Caco-2 (cell line): ENCODE measurements around the gene ZBTB47. TPM values are rescaled to one million over a fixed set of nuclear protein-coding genes. Genes with fewer than 3 reads are reported as not detected.

Experiments
- BruUV-seq: library from RNA; stranded (reverse); fragments of 400-500 nt; replicated peaks from 2 replicates; lab custom pipeline; 2021; lab: Mats Ljungman, UMichigan
- CTCF ChIA-PET: fragments of 300-600 bp; sonication (Branson Sonifier 250); formaldehyde crosslinking; loops from one replicate; lab custom pipeline; 2022; ENCODE audit warnings: antibody characterized with exemption; lab: Charles Lee
- POLR2A ChIA-PET: fragments of 300-600 bp; sonication (Branson Sonifier 250); formaldehyde crosslinking; loops from one replicate; lab custom pipeline; 2022; ENCODE audit warnings: antibody characterized with exemption; lab: Charles Lee
- DNase-seq, 2 experiments: peaks; one replicate each; pipeline versions ENCODE4 v3.0.0 to v3.0.0-alpha.2; 2020 to 2022
- H3K27me3 ChIP-seq: replicated peaks from 2 replicates; pipeline ENCODE4 v1.6.0; 2011; ENCODE audit warnings: low read length; ENCODE audit not compliant: control insufficient read depth, insufficient read depth
- H3K36me3 ChIP-seq: 2 replicates; pipeline ENCODE4 v1.5.1; 2011; ENCODE audit warnings: low read length; ENCODE audit not compliant: control insufficient read depth, insufficient read depth
- H3K4me1 ChIP-seq: fragments of 250-450 bp; sonication (Bioruptor Pico); 2 replicates; pipeline ENCODE4 v1.5.1; 2020; ENCODE audit warnings: mild to moderate bottlenecking
- H3K4me3 ChIP-seq: 2 replicates; pipeline ENCODE4 v1.5.1; 2011; ENCODE audit warnings: low read depth, mild to moderate bottlenecking, control low read depth, low read length
- H3K9me3 ChIP-seq: fragments of 250-450 bp; sonication (Bioruptor Pico); 2 replicates; pipeline ENCODE4 v1.5.1; 2020; ENCODE audit warnings: mild to moderate bottlenecking, moderate library complexity
- H3K27ac Mint-ChIP-seq: one replicate; pipeline ENCODE4 v1.8.0; 2022; ENCODE audit warnings: mixed read lengths; ENCODE audit not compliant: unreplicated experiment
- H3K27me3 Mint-ChIP-seq: one replicate; pipeline ENCODE4 v1.8.0; 2022; ENCODE audit warnings: mixed read lengths; ENCODE audit not compliant: insufficient read depth, unreplicated experiment
- H3K36me3 Mint-ChIP-seq: one replicate; pipeline ENCODE4 v1.8.0; 2022; ENCODE audit warnings: mild to moderate bottlenecking, mixed read lengths; ENCODE audit not compliant: insufficient read depth, unreplicated experiment
- H3K4me1 Mint-ChIP-seq: one replicate; pipeline ENCODE4 v1.8.0; 2022; ENCODE audit warnings: low read depth, mixed read lengths; ENCODE audit not compliant: unreplicated experiment
- H3K4me3 Mint-ChIP-seq: one replicate; pipeline ENCODE4 v1.8.0; 2022; ENCODE audit warnings: mild to moderate bottlenecking, moderate library complexity, mixed read lengths; ENCODE audit not compliant: unreplicated experiment
- H3K9me3 Mint-ChIP-seq: one replicate; pipeline ENCODE4 v1.8.0; 2022; ENCODE audit warnings: mixed read lengths; ENCODE audit not compliant: unreplicated experiment
- CTCF ChIP-seq, 2 experiments: fragments of 200-600 bp in 1 of 2; IDR thresholded peaks; 1 replicate in 1 of 2; 2 replicates in 1 of 2; pipeline versions ENCODE4 v1.5.1 to v1.8.0; 2011 to 2022; ENCODE audit warnings: antibody characterized with exemption in 1 of 2, control low read depth in 1 of 2, inconsistent platforms in 1 of 2, low read depth in 1 of 2, low read length in 1 of 2, mild to moderate bottlenecking in 1 of 2, moderate library complexity in 1 of 2; ENCODE audit not compliant: insufficient read depth in 1 of 2, severe bottlenecking in 1 of 2, unreplicated experiment in 1 of 2
- intact Hi-C: fragments of 100-400 bp; cut with micrococcal nuclease; formaldehyde crosslinking; loops from one replicate; pipeline ENCODE4 v1.10.0; 2022; ENCODE audit not compliant: unreplicated experiment
- total RNA-seq: library from RNA; stranded (reverse); gene quantifications from 2 replicates; pipeline ENCODE4 v1.2.3, GENCODE V29; 2022

Gene ZBTB47
- total RNA-seq, 1 experiment from 2014 or later, result 4.8 TPM

GRCh38 chr3:42710323-42711021, 57.0 kb downstream of the ZBTB47 start:
- H3K36me3 Mint-ChIP-seq, result no peaks in the 10 kb centered on the region
- H3K36me3 ChIP-seq, result no peaks in the 10 kb centered on the region
- no peaks in the 10 kb centered on the region for H3K4me1 Mint-ChIP-seq
- H3K27ac Mint-ChIP-seq, result no peak overlapping the region
- no peaks in the 10 kb centered on the region for H3K9me3 Mint-ChIP-seq
- H3K4me3 Mint-ChIP-seq, result no peak overlapping the region
- CTCF ChIA-PET, result no interaction called here
- DNase-seq, result no peak
- H3K27me3 Mint-ChIP-seq, result peaks cover 10% of the 10 kb centered on the region
- no peaks in the 10 kb centered on the region; the same call in 1 of the 2 replicates for H3K27me3 ChIP-seq
- BruUV-seq, result no TSS peak
- H3K4me1 ChIP-seq, result no peaks in the 10 kb centered on the region
- POLR2A ChIA-PET, result no interaction called here
- H3K4me3 ChIP-seq, result no peak overlapping the region
- no peak for TF ChIP-seq CTCF (IDR thresholded peaks at IDR 0.05; ENCODE audit: insufficient read depth in 1 of 2, low read depth in 1 of 2, low read length in 1 of 2, severe bottlenecking in 1 of 2, unreplicated experiment in 1 of 2)
- intact Hi-C loops, result no loop called here
- H3K9me3 ChIP-seq, result no peaks in the 10 kb centered on the region

- Mint-ChIP-seq H3K27ac (no peak overlapping the region), H3K9me3 (no peaks in the 10 kb centered on the region), H3K27me3 (peaks cover 10% of the 10 kb centered on the region), H3K4me1 (no peaks in the 10 kb centered on the region), H3K4me3 (no peak overlapping the region), H3K36me3 (no peaks in the 10 kb centered on the region)
- Histone ChIP-seq H3K9me3 (no peaks in the 10 kb centered on the region), H3K27me3 (no peaks in the 10 kb centered on the region; the same call in 1 of the 2 replicates), H3K4me1 (no peaks in the 10 kb centered on the region), H3K36me3 (no peaks in the 10 kb centered on the region), H3K4me3 (no peak overlapping the region)
- no TSS peak for BruUV-seq
- peak in 1 of 2 experiments; percentile 28 for DNase-seq
- CTCF ChIA-PET, result interaction anchor here (0.6 kb wide), 2 partner anchors 117 to 1612 kb away, joined by 3 to 4 read pairs; no protein-coding TSS in a partner anchor
- intact Hi-C loops, result no loop called here
- TF ChIP-seq CTCF (IDR thresholded peaks at IDR 0.05; ENCODE audit: insufficient read depth in 1 of 2, low read depth in 1 of 2, low read length in 1 of 2, severe bottlenecking in 1 of 2, unreplicated experiment in 1 of 2), result peak in 1 of 2 experiments; percentile 12
- POLR2A ChIA-PET, result no interaction called here
Measured at GRCh38 chr3:42711491-42712343, 58.2 kb downstream of the ZBTB47 start.

DNA sequence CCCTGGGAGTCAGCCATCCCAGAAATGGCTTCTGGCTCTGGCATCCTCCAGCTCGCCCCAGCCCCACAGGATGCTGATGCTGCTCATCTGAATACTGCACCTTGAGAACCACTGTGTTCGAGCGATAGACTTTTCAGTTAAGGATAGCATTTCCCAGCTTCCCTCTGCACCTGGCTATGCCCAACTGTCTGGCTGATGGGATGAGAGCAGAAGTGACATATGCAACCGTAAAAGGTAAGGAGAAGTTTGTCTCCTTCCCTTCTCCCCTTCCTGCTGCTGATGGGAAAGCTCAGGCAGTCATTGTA, 58.8 kb downstream of the ZBTB47 start:
- Mint-ChIP-seq H3K27me3 (peaks cover 10% of the 10 kb centered on the region), H3K4me3 (no peak overlapping the region), H3K4me1 (no peaks in the 10 kb centered on the region), H3K36me3 (no peaks in the 10 kb centered on the region), H3K9me3 (no peaks in the 10 kb centered on the region), H3K27ac (no peak overlapping the region)
- TF ChIP-seq CTCF (IDR thresholded peaks at IDR 0.05; ENCODE audit: insufficient read depth in 1 of 2, low read depth in 1 of 2, low read length in 1 of 2, severe bottlenecking in 1 of 2, unreplicated experiment in 1 of 2), result no peak
- no peaks in the 10 kb centered on the region; the same call in 1 of the 2 replicates for H3K27me3 ChIP-seq
- H3K4me3 ChIP-seq, result no peak overlapping the region
- H3K9me3 ChIP-seq, result no peaks in the 10 kb centered on the region
- H3K36me3 ChIP-seq, result no peaks in the 10 kb centered on the region
- intact Hi-C loops, result no loop called here
- ChIA-PET POLR2A (no interaction called here), CTCF (interaction anchor here (0.6 kb wide), 1 partner anchor 9 kb away, joined by 3 read pairs; no protein-coding TSS in a partner anchor)
- no TSS peak for BruUV-seq
- no peaks in the 10 kb centered on the region for H3K4me1 ChIP-seq
- DNase-seq, result no peak
